ENCODE data around the gene MINK1. TPM values are rescaled to one million over a fixed set of nuclear protein-coding genes. Genes with fewer than 3 reads are reported as not detected.
A peak's percentile ranks its signal among the peaks of the same experiment; 100 is the strongest.

Gene MINK1
- total and polyA plus RNA-seq, 2 of the 8 experiments (the other 6 are each of a cell fraction or from before 2014, with no cell fraction given) = 26.9 to 77.7 TPM

- no peak for TF ChIP-seq RBBP5 (IDR thresholded peaks at IDR 0.05; ENCODE audit: borderline replicate concordance, low read depth, low read length)
- TF ChIP-seq SP2 (IDR thresholded peaks at IDR 0.05; ENCODE audit: low read length) = no peak
- no peak for TF ChIP-seq BACH1 (IDR thresholded peaks at IDR 0.05; ENCODE audit: low read length)
- no peak for TF ChIP-seq GTF2F1 (IDR thresholded peaks at IDR 0.05; ENCODE audit: borderline replicate concordance, low read depth, low read length)
- no peak for TF ChIP-seq KDM5A (IDR thresholded peaks at IDR 0.05; ENCODE audit: low read length)
- no peak for TF ChIP-seq POU5F1 (IDR thresholded peaks at IDR 0.05; ENCODE audit: low read depth, low read length)
- TF ChIP-seq EGR1 (IDR thresholded peaks at IDR 0.05; ENCODE audit: borderline replicate concordance, low read depth, low read length) = no peak
- TF ChIP-seq EP300 (IDR thresholded peaks at IDR 0.05; ENCODE audit: borderline replicate concordance in 1 of 2, low read depth in 2 of 2, low read length in 2 of 2) = no peak
- no peak for TF ChIP-seq TBP (IDR thresholded peaks at IDR 0.05; ENCODE audit: low read depth, low read length)
- no peak for TF ChIP-seq RXRA (IDR thresholded peaks at IDR 0.05; ENCODE audit: insufficient read depth, low read depth, low read length)
- no peak for TF ChIP-seq MAFK (IDR thresholded peaks at IDR 0.05; ENCODE audit: low read depth, low read length)
- TF ChIP-seq CTBP2 (IDR thresholded peaks at IDR 0.05; ENCODE audit: borderline replicate concordance, insufficient read depth, insufficient read length, low read length) = peak; percentile 77
- peak; percentile 55; the same call in 1 of the 2 replicates for TF ChIP-seq E2F6 (IDR thresholded peaks at IDR 0.05)
- no peak for TF ChIP-seq HDAC6 (IDR thresholded peaks at IDR 0.05; ENCODE audit: low read depth, low read length)
- TF ChIP-seq TAF7 (optimal IDR thresholded peaks at IDR 0.05; ENCODE audit: borderline replicate concordance, low read depth, low read length) = peak; percentile 21
- TF ChIP-seq CEBPB (IDR thresholded peaks at IDR 0.05; ENCODE audit: low read depth, low read length) = no peak
- no peak for TF ChIP-seq TEAD4 (IDR thresholded peaks at IDR 0.05; ENCODE audit: low read depth, low read length)
- no peak for TF ChIP-seq SP4 (IDR thresholded peaks at IDR 0.05; ENCODE audit: low read length)
- TF ChIP-seq CREB1 (IDR thresholded peaks at IDR 0.05) = peak; percentile 58
- no peak for TF ChIP-seq CHD2 (IDR thresholded peaks at IDR 0.05; ENCODE audit: low read length)
- TF ChIP-seq KDM1A (IDR thresholded peaks at IDR 0.05; ENCODE audit: borderline replicate concordance, low read length) = no peak
- TF ChIP-seq TCF12 (IDR thresholded peaks at IDR 0.05; ENCODE audit: low read depth, low read length) = no peak
- TF ChIP-seq NRF1 (IDR thresholded peaks at IDR 0.05; ENCODE audit: low read depth, low read length) = no peak
- no peak for TF ChIP-seq ATF3 (IDR thresholded peaks at IDR 0.05; ENCODE audit: insufficient read depth, low read depth, low read length)
These were observed 43.0 kb upstream of the MINK1 start (continued) for GRCh38 chr17:4789951-4790704.
